AG04450 (cell line): Measurements from ENCODE around the gene KCNQ5. TPM values are rescaled to one million over a fixed set of nuclear protein-coding genes. Genes with fewer than 3 reads are reported as not detected.

Experiments
- CTCF ChIA-PET: fragments of 300-600, 350-600 bp; formaldehyde crosslinking; extraction: SDS; loops from one replicate; lab custom pipeline; 2022; ENCODE audit warnings: antibody characterized with exemption, inconsistent platforms; lab: Charles Lee
- POLR2A ChIA-PET: fragments of 350-600 bp; formaldehyde crosslinking; extraction: SDS; loops from one replicate; lab custom pipeline; 2021; ENCODE audit warnings: antibody characterized with exemption, inconsistent platforms; lab: Yijun Ruan, JAX
- DNase-seq: peaks from one replicate; pipeline ENCODE4 v3.0.0-alpha.2; 2011; ENCODE audit warnings: low read depth, low spot score
- H3K27ac ChIP-seq: one replicate; pipeline ENCODE4 v1.5.1; 2012; ENCODE audit warnings: low read depth, low read length, control low read depth
- H3K27me3 ChIP-seq: one replicate; pipeline ENCODE4 v1.6.0; 2012; ENCODE audit warnings: low read length; ENCODE audit not compliant: control insufficient read depth, insufficient read depth
- H3K4me3 ChIP-seq: 2 replicates; pipeline ENCODE4 v1.5.1; 2011; ENCODE audit warnings: mild to moderate bottlenecking, low read depth, low read length, control low read depth
- H3K9me3 ChIP-seq: 2 replicates; pipeline ENCODE4 v1.5.1; 2012; ENCODE audit warnings: low read length; ENCODE audit not compliant: control insufficient read depth, insufficient read depth
- polyA plus RNA-seq: library from polyadenylated mRNA; depleted of rRNA; stranded (reverse); fragments of >200 nt; gene quantifications from 2 replicates; pipeline ENCODE4 v1.2.3, GENCODE V29; 2011
- TF ChIP-seq, protein P1 (sequence below): IDR thresholded peaks from 2 replicates; pipeline ENCODE4 v1.5.1; 2011; ENCODE audit warnings: low read depth, low read length, control low read depth, inconsistent platforms

Gene KCNQ5
- polyA plus RNA-seq, 1 experiment: 0.52 TPM

DNA sequence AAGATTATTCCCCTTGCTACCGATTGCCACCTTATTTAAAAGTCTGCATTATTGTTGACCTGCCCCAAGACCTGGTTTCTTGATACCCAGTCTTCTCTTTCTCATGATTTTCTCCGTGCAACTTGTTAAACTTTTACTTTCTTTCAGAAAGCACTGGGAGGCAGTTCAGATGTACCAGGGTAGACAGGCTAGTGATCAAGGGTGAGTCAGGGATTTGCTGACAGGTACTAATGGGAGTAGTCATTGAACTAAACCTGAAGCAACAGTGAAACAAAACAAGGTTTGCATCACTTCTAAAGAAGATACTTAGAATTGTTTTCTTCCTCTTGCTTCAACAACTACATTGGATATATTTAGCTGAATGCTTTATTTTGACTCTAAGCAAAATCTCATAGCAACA, 124.4 kb downstream of the KCNQ5 start:
- ChIA-PET POLR2A (no interaction called here), CTCF (no interaction called here)
- H3K4me3 ChIP-seq: no peak overlapping the region

DNA sequence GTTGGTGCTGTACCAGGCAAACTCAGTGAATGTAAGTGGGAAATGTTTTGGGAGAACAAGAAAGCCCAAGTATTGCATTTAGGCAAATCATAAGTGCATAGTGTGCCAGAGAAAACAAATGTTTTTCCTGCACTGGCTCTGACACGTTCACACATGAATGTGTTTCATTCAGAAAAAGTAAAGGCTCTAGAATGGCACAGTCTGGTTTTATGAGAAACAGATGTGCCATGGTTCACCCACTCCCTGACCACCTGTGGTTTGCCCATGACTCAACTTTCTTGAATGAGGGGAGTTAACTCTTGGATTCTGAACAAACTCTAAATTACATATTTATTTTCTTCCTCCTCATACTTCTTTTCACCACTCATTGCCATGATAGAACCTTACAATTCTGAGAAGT, 126.9 kb downstream of the KCNQ5 start:
- peak; percentile 38 for DNase-seq
- no peak overlapping the region for H3K27ac ChIP-seq
- CTCF ChIA-PET: no interaction called here
- no peaks in the 10 kb centered on the region for H3K27me3 ChIP-seq
- H3K4me3 ChIP-seq: no peak overlapping the region
- no peaks in the 10 kb centered on the region for H3K9me3 ChIP-seq
- TF ChIP-seq, protein P1, sequence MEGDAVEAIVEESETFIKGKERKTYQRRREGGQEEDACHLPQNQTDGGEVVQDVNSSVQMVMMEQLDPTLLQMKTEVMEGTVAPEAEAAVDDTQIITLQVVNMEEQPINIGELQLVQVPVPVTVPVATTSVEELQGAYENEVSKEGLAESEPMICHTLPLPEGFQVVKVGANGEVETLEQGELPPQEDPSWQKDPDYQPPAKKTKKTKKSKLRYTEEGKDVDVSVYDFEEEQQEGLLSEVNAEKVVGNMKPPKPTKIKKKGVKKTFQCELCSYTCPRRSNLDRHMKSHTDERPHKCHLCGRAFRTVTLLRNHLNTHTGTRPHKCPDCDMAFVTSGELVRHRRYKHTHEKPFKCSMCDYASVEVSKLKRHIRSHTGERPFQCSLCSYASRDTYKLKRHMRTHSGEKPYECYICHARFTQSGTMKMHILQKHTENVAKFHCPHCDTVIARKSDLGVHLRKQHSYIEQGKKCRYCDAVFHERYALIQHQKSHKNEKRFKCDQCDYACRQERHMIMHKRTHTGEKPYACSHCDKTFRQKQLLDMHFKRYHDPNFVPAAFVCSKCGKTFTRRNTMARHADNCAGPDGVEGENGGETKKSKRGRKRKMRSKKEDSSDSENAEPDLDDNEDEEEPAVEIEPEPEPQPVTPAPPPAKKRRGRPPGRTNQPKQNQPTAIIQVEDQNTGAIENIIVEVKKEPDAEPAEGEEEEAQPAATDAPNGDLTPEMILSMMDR: no peak
- POLR2A ChIA-PET: no interaction called here

More for the DNA sequence above, 124.4 kb downstream of the KCNQ5 start:
- TF ChIP-seq, protein P1: no peak
- DNase-seq: no peak
- Histone ChIP-seq H3K27me3 (no peaks in the 10 kb centered on the region), H3K9me3 (no peaks in the 10 kb centered on the region), H3K27ac (no peak overlapping the region)

DNA sequence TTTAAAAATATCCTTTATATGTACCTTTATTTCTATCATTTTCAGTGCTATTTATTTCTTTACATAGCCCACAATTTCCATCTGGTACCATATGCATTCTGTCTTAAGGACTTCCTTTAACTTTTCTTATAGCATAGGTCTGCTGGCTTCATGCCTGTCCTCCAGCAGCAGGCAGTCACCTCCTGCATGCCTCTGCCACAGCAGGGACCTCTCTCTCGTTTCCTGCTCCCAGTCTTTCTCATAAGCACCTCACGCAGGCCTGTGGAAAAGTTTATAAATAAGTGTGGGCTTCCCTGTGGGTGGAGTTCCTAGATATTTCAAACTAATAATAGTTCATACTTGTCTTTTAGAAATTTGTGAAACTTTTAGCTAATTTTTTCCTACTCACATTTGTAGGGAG, 133.9 kb downstream of the KCNQ5 start:
- Histone ChIP-seq H3K9me3 (no peaks in the 10 kb centered on the region), H3K27me3 (no peaks in the 10 kb centered on the region), H3K4me3 (no peak overlapping the region), H3K27ac (no peak overlapping the region)
- TF ChIP-seq, protein P1: no peak
- POLR2A ChIA-PET: no interaction called here
- CTCF ChIA-PET: no interaction called here
- no peak for DNase-seq

DNA sequence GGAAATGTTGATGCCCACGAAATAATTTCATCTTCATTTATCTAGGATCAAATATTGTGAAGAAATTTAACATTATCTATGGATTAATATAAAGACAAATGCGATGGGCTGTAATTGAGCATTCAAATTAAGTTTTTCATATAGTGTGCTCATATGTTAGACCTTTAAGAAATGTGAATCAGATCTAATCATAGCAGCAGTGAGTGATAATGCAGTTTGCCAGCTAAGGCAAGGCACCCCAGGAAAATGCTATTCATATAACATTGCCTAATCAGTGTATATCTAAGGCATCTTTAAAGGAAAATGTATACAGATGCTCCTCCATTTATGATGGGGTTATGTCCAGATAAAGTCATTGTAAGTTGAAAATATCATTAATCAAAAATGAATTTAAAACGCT, 135.2 kb downstream of the KCNQ5 start:
- DNase-seq: no peak
- CTCF ChIA-PET: no interaction called here
- TF ChIP-seq, protein P1: no peak
- H3K27me3 ChIP-seq: no peaks in the 10 kb centered on the region
- no peak overlapping the region for H3K27ac ChIP-seq
- no peaks in the 10 kb centered on the region for H3K9me3 ChIP-seq
- POLR2A ChIA-PET: no interaction called here
- no peak overlapping the region for H3K4me3 ChIP-seq

DNA sequence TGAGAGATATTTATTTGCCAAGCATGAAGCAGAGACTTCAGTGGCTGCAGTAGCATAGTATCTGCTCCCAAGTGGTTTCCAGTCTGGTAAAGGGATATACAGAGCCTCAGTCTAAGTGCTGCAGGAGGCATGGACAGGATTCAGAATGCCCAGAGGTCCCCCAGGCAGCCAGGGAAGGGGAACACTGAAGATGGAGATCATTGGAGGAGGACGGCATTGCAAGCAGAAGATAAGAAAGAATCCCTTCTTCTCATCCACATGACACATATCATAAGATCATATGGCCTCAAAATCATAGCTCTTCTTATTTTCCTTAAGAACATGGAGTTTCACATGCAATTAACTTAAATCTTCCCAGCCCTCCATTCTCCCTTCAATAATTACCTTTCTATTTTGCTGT, 136.1 kb downstream of the KCNQ5 start:
- Histone ChIP-seq H3K4me3 (no peak overlapping the region), H3K9me3 (no peaks in the 10 kb centered on the region), H3K27ac (no peak overlapping the region), H3K27me3 (no peaks in the 10 kb centered on the region)
- no peak for DNase-seq
- TF ChIP-seq, protein P1: no peak
- ChIA-PET CTCF (no interaction called here), POLR2A (no interaction called here)
